ENCODE results near the gene SOSTDC1. TPM values are rescaled to one million over a fixed set of nuclear protein-coding genes. Genes with fewer than 3 reads are reported as not detected.

Gene SOSTDC1
- under 0.01 TPM in 1 of 2 replicates, not detected in the other for total RNA-seq

GRCh38 chr7:16465469-16466361, at the start of gene SOSTDC1:
TSS of gene SOSTDC1 (minus strand) at chr7:16465738. CDS start at chr7:16465668, 70 bp downstream.
- Histone ChIP-seq H3K36me3 (ENCODE audit: insufficient read depth, low read length) (no peaks in the 10 kb centered on the region), H3K79me2 (ENCODE audit: insufficient read depth, low read length) (no peaks in the 10 kb centered on the region), H2AFZ (ENCODE audit: low read length) (peak within 1 kb of the TSS; percentile 44), H3K27me3 (ENCODE audit: insufficient read depth, low read length) (peaks cover 43% of the 10 kb centered on the region), H3K4me1 (ENCODE audit: insufficient read depth, low read length) (peaks cover 2% of the 10 kb centered on the region), H4K20me1 (ENCODE audit: insufficient read depth, low read length) (no peaks in the 10 kb centered on the region), H3K9me3 (ENCODE audit: low read depth, low read length) (no peaks in the 10 kb centered on the region), H3K4me2 (ENCODE audit: insufficient read depth, low read length) (peak within 1 kb of the TSS; percentile 62), H3K4me3 (ENCODE audit: insufficient read depth, low read length) (peak within 1 kb of the TSS; percentile 35), H3K27ac (ENCODE audit: low read depth, low read length) (no peak within 1 kb of the TSS)
- TF ChIP-seq CTCF (IDR thresholded peaks at IDR 0.05; ENCODE audit: extremely low read depth, low read depth, low read length) = no peak
- peak; percentile 38 for DNase-seq (ENCODE audit: insufficient read length, low spot score, missing footprints)

- H3K4me1 ChIP-seq (ENCODE audit: insufficient read depth, low read length) = no peaks in the 10 kb centered on the region
- no peak overlapping the region for H3K4me3 ChIP-seq (ENCODE audit: insufficient read depth, low read length)
- no peak overlapping the region for H2AFZ ChIP-seq (ENCODE audit: low read length)
- TF ChIP-seq CTCF (IDR thresholded peaks at IDR 0.05; ENCODE audit: extremely low read depth, low read depth, low read length) = no peak
- no peak for DNase-seq (ENCODE audit: insufficient read length, low spot score, missing footprints)
- no peaks in the 10 kb centered on the region for H3K9me3 ChIP-seq (ENCODE audit: low read depth, low read length)
- H3K79me2 ChIP-seq (ENCODE audit: insufficient read depth, low read length) = no peaks in the 10 kb centered on the region
- H3K36me3 ChIP-seq (ENCODE audit: insufficient read depth, low read length) = no peaks in the 10 kb centered on the region
- H3K27me3 ChIP-seq (ENCODE audit: insufficient read depth, low read length) = no peaks in the 10 kb centered on the region
- H3K4me2 ChIP-seq (ENCODE audit: insufficient read depth, low read length) = no peak overlapping the region
- no peak overlapping the region for H3K27ac ChIP-seq (ENCODE audit: low read depth, low read length)
- no peaks in the 10 kb centered on the region for H4K20me1 ChIP-seq (ENCODE audit: insufficient read depth, low read length)
Measured at GRCh38 chr7:16514729-16515128, 49.2 kb upstream of the SOSTDC1 start.

GRCh38 chr7:16514271-16514670, 48.7 kb upstream of the SOSTDC1 start:
- H3K4me3 ChIP-seq (ENCODE audit: insufficient read depth, low read length) = no peak overlapping the region
- H3K27ac ChIP-seq (ENCODE audit: low read depth, low read length) = no peak overlapping the region
- H3K9me3 ChIP-seq (ENCODE audit: low read depth, low read length) = no peaks in the 10 kb centered on the region
- no peaks in the 10 kb centered on the region for H3K79me2 ChIP-seq (ENCODE audit: insufficient read depth, low read length)
- H2AFZ ChIP-seq (ENCODE audit: low read length) = no peak overlapping the region
- H3K36me3 ChIP-seq (ENCODE audit: insufficient read depth, low read length) = no peaks in the 10 kb centered on the region
- no peaks in the 10 kb centered on the region for H4K20me1 ChIP-seq (ENCODE audit: insufficient read depth, low read length)
- H3K4me2 ChIP-seq (ENCODE audit: insufficient read depth, low read length) = no peak overlapping the region
- no peak for TF ChIP-seq CTCF (IDR thresholded peaks at IDR 0.05; ENCODE audit: extremely low read depth, low read depth, low read length)
- DNase-seq (ENCODE audit: insufficient read length, low spot score, missing footprints) = no peak
- H3K27me3 ChIP-seq (ENCODE audit: insufficient read depth, low read length) = no peaks in the 10 kb centered on the region
- H3K4me1 ChIP-seq (ENCODE audit: insufficient read depth, low read length) = no peaks in the 10 kb centered on the region

- DNase-seq (ENCODE audit: insufficient read length, low spot score, missing footprints) = no peak
- no peaks in the 10 kb centered on the region for H3K9me3 ChIP-seq (ENCODE audit: low read depth, low read length)
- H2AFZ ChIP-seq (ENCODE audit: low read length) = no peak overlapping the region
- H3K4me3 ChIP-seq (ENCODE audit: insufficient read depth, low read length) = no peak overlapping the region
- H4K20me1 ChIP-seq (ENCODE audit: insufficient read depth, low read length) = no peaks in the 10 kb centered on the region
- H3K27ac ChIP-seq (ENCODE audit: low read depth, low read length) = no peak overlapping the region
- H3K4me2 ChIP-seq (ENCODE audit: insufficient read depth, low read length) = no peak overlapping the region
- TF ChIP-seq CTCF (IDR thresholded peaks at IDR 0.05; ENCODE audit: extremely low read depth, low read depth, low read length) = no peak
- H3K27me3 ChIP-seq (ENCODE audit: insufficient read depth, low read length) = no peaks in the 10 kb centered on the region
- H3K79me2 ChIP-seq (ENCODE audit: insufficient read depth, low read length) = no peaks in the 10 kb centered on the region
- no peaks in the 10 kb centered on the region for H3K36me3 ChIP-seq (ENCODE audit: insufficient read depth, low read length)
- no peaks in the 10 kb centered on the region for H3K4me1 ChIP-seq (ENCODE audit: insufficient read depth, low read length)
Measured at GRCh38 chr7:16512097-16512496, 46.6 kb upstream of the SOSTDC1 start.
